Measurements from ENCODE around the gene OPHN1. TPM values are rescaled to one million over a fixed set of nuclear protein-coding genes. Genes with fewer than 3 reads are reported as not detected.
"Not testable (repeated sequence)": the region's sequence is repeated elsewhere in the genome, so short reads cannot be mapped to it uniquely, and the experiment has no call there.

OPHN1 gene
- total RNA-seq, 2 experiments from 2014 or later = 0.04 TPM; not detected in 1

DNA sequence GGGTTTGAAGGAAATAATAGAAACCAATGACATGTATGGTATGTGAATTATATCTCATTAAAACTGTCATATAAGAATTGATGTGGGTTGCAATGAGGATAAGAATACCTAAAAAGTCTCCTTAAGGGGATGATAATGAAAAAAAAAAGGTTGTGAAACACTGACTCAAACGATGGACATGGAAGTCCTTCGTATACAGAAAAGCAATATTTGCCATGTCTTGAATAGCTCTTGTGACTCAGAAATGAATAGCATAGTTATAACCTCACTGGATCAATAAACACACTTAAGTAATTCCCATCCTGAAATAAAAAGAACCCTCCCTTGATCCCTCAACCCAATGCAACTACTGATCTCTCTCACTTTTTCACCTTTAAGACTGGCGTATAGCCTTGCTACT is 89.7 kb downstream of the OPHN1 start:
- ATAC-seq (no peak), DNase-seq (no peak)
- CTCF ChIA-PET = no interaction called here
- no peak overlapping the region for H3K4me3 Mint-ChIP-seq
- intact Hi-C loops (cut with micrococcal nuclease) = no loop called here
- H3K9me3 Mint-ChIP-seq = no peaks in the 10 kb centered on the region
- H3K27ac Mint-ChIP-seq = no peak overlapping the region
- no peaks in the 10 kb centered on the region for H3K4me1 Mint-ChIP-seq (ENCODE audit: low read depth)
- H3K27me3 Mint-ChIP-seq = no peaks in the 10 kb centered on the region
- POLR2A ChIA-PET = no interaction called here
- no peak for TF ChIP-seq CTCF (IDR thresholded peaks at IDR 0.05)
- no peaks in the 10 kb centered on the region for H3K36me3 Mint-ChIP-seq (ENCODE audit: low read depth)

- H3K4me3 Mint-ChIP-seq = no peak overlapping the region
- ATAC-seq (no peak), DNase-seq (no peak)
- H3K9me3 Mint-ChIP-seq = no peaks in the 10 kb centered on the region
- H3K4me1 Mint-ChIP-seq (ENCODE audit: low read depth) = no peaks in the 10 kb centered on the region
- intact Hi-C loops (cut with micrococcal nuclease) = no loop called here
- H3K36me3 Mint-ChIP-seq (ENCODE audit: low read depth) = no peaks in the 10 kb centered on the region
- POLR2A ChIA-PET = no interaction called here
- no peaks in the 10 kb centered on the region for H3K27me3 Mint-ChIP-seq
- TF ChIP-seq CTCF (IDR thresholded peaks at IDR 0.05) = no peak
- CTCF ChIA-PET = no interaction called here
- H3K27ac Mint-ChIP-seq = no peak overlapping the region
Observed at GRCh38 chrX:68332201-68332731, 101.0 kb downstream of the OPHN1 start.

GRCh38 chrX:68326841-68327240 is 106.5 kb downstream of the OPHN1 start:
- DNase-seq; ATAC-seq; H3K27me3 Mint-ChIP-seq; H3K36me3 Mint-ChIP-seq (ENCODE audit: low read depth); H3K27ac Mint-ChIP-seq; H3K9me3 Mint-ChIP-seq; POLR2A ChIA-PET; H3K4me3 Mint-ChIP-seq; CTCF ChIA-PET; intact Hi-C loops (cut with micrococcal nuclease); H3K4me1 Mint-ChIP-seq (ENCODE audit: low read depth): not testable (repeated sequence)

DNA sequence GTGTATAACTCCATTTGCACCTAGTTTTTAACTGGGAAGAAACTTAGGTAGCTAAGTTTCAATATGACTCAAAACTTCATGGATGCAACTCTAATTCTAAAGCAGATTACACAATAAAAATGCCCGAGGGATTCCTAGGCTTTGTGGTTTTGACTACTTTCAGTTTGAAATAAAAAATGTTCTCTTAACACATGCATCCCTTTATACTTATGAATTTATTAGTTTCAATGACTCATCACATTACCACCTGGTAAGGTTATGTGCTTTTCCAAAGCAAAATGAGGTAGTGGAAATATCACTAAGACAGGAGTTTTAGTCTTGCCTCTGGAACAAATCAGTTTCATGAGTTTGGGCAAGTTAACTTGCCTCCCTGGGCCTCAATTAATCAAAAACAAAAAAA is 125.5 kb downstream of the OPHN1 start:
- ATAC-seq (no peak), DNase-seq (no peak)
- intact Hi-C loops (cut with micrococcal nuclease) = no loop called here
- Mint-ChIP-seq H3K27me3 (no peaks in the 10 kb centered on the region), H3K27ac (no peak overlapping the region), H3K4me3 (no peak overlapping the region), H3K36me3 (ENCODE audit: low read depth) (no peaks in the 10 kb centered on the region), H3K9me3 (no peaks in the 10 kb centered on the region), H3K4me1 (ENCODE audit: low read depth) (no peaks in the 10 kb centered on the region)
- TF ChIP-seq CTCF (IDR thresholded peaks at IDR 0.05) = no peak
- ChIA-PET CTCF (no interaction called here), POLR2A (no interaction called here)

- no peaks in the 10 kb centered on the region for H3K36me3 Mint-ChIP-seq (ENCODE audit: low read depth)
- ChIA-PET POLR2A (no interaction called here), CTCF (no interaction called here)
- no peak for TF ChIP-seq CTCF (IDR thresholded peaks at IDR 0.05)
- no peaks in the 10 kb centered on the region for H3K9me3 Mint-ChIP-seq
- DNase-seq = no peak
- no peaks in the 10 kb centered on the region for H3K27me3 Mint-ChIP-seq
- H3K4me1 Mint-ChIP-seq (ENCODE audit: low read depth) = no peaks in the 10 kb centered on the region
- no peak overlapping the region for H3K27ac Mint-ChIP-seq
- intact Hi-C loops (cut with micrococcal nuclease) = no loop called here
- H3K4me3 Mint-ChIP-seq = no peak overlapping the region
- no peak for ATAC-seq
Observed at GRCh38 chrX:68304602-68305001, 128.7 kb downstream of the OPHN1 start.

GRCh38 chrX:68299898-68300297 is 133.4 kb downstream of the OPHN1 start:
- POLR2A ChIA-PET = no interaction called here
- no peaks in the 10 kb centered on the region for H3K4me1 Mint-ChIP-seq (ENCODE audit: low read depth)
- H3K36me3 Mint-ChIP-seq (ENCODE audit: low read depth) = no peaks in the 10 kb centered on the region
- ATAC-seq (no peak), DNase-seq (no peak)
- intact Hi-C loops (cut with micrococcal nuclease) = no loop called here
- no peaks in the 10 kb centered on the region for H3K9me3 Mint-ChIP-seq
- no peak for TF ChIP-seq CTCF (IDR thresholded peaks at IDR 0.05)
- no peak overlapping the region for H3K4me3 Mint-ChIP-seq
- H3K27ac Mint-ChIP-seq = no peak overlapping the region
- no peaks in the 10 kb centered on the region for H3K27me3 Mint-ChIP-seq
- CTCF ChIA-PET = no interaction called here
